B cell (primary cell): ENCODE data around the gene VLDLR. TPM values are rescaled to one million over a fixed set of nuclear protein-coding genes. Genes with fewer than 3 reads are reported as not detected.

ENCODE experiments used
- ATAC-seq: fragments of 200-7000 bp; cut with Tn5 transposase; one replicate; pipeline ENCODE4 v1.10.0; 2021; ENCODE audit warnings: low read depth, mild to moderate bottlenecking, moderate number of reproducible peaks, moderate library complexity
- CTCF ChIA-PET: fragments of 350-600 bp; sonication (Branson Sonifier 250); formaldehyde crosslinking; loops from one replicate; lab custom pipeline; 2021; ENCODE audit warnings: antibody characterized with exemption, inconsistent platforms; lab: Charles Lee
- POLR2A ChIA-PET: fragments of 350-600 bp; sonication (Branson Sonifier 250); formaldehyde crosslinking; loops from one replicate; lab custom pipeline; 2021; ENCODE audit warnings: antibody characterized with exemption; lab: Charles Lee
- DNase-seq: peaks from one replicate; pipeline ENCODE4 v3.0.0; 2013
- H2AFZ ChIP-seq: 2 replicates; pipeline ENCODE4 v1.6.1; 2012; ENCODE audit warnings: mild to moderate bottlenecking, low read depth, low read length; ENCODE audit not compliant: insufficient read depth, poor library complexity, severe bottlenecking
- H3K27ac ChIP-seq, 2 donors: 1 replicate in 1 of 2; 2 replicates in 1 of 2; pipeline ENCODE4 v1.5.1; 2012 to 2013; ENCODE audit warnings: low read length in 2 of 2, mild to moderate bottlenecking in 2 of 2, moderate library complexity in 1 of 2
- H3K27me3 ChIP-seq, 4 experiments: fragments of 200-600 bp in 1 of 4; sonication (generic) in 1 of 4; replicated peaks in 1 of 4; 1 replicate in 2 of 4; 2 replicates in 2 of 4; pipeline versions ENCODE4 v1.6.1 to v1.7.0; 2013 to 2016; ENCODE audit warnings: low read length in 3 of 4, mild to moderate bottlenecking in 2 of 4, mixed read lengths in 1 of 4, moderate library complexity in 1 of 4; ENCODE audit not compliant: insufficient read depth in 4 of 4, control insufficient read depth in 3 of 4; ENCODE audit errors: control extremely low read depth in 1 of 4
- H3K36me3 ChIP-seq, 2 experiments: replicated peaks in 1 of 2; 1 replicate in 1 of 2; 2 replicates in 1 of 2; pipeline versions ENCODE4 v1.6.1 to v1.7.1; 2013; ENCODE audit warnings: low read length in 1 of 2; ENCODE audit not compliant: insufficient read depth in 2 of 2, control insufficient read depth in 1 of 2; ENCODE audit errors: control extremely low read depth in 1 of 2, extremely low read depth in 1 of 2
- H3K4me1 ChIP-seq, 2 donors: fragments of 200-600 bp in 1 of 2; sonication (generic) in 1 of 2; 1 replicate in 1 of 2; 2 replicates in 1 of 2; pipeline versions ENCODE4 v1.5.1 to v1.6.1; 2013 to 2017; ENCODE audit warnings: low read length in 2 of 2; ENCODE audit not compliant: control insufficient read depth in 2 of 2, insufficient read depth in 2 of 2
- H3K4me2 ChIP-seq: replicated peaks from 2 replicates; pipeline ENCODE3; 2012; ENCODE audit warnings: mild to moderate bottlenecking, low read depth, low read length; ENCODE audit not compliant: poor library complexity, severe bottlenecking
- H3K4me3 ChIP-seq, 5 experiments: fragments of 200-600 bp in 1 of 5; sonication (generic) in 1 of 5; 1 replicate in 3 of 5; 2 replicates in 2 of 5; pipeline versions ENCODE4 v1.5.1 to v1.7.0; 2011 to 2016; ENCODE audit warnings: low read length in 4 of 5, mild to moderate bottlenecking in 4 of 5, low read depth in 2 of 5, control low read depth in 1 of 5, moderate library complexity in 1 of 5; ENCODE audit not compliant: insufficient read depth in 1 of 5; ENCODE audit errors: control extremely low read depth in 1 of 5, extremely low read depth in 1 of 5
- H3K79me2 ChIP-seq: fragments of 200-600 bp; sonication (generic); one replicate; pipeline ENCODE4 v1.6.0; 2016; ENCODE audit warnings: low read length; ENCODE audit not compliant: control insufficient read depth, insufficient read depth
- H3K9ac ChIP-seq: fragments of 200-600 bp; sonication (generic); 2 replicates; pipeline ENCODE4 v1.6.1; 2017; ENCODE audit warnings: mild to moderate bottlenecking, low read length, moderate library complexity
- H3K9me3 ChIP-seq, 3 donors: one replicate each; pipeline versions ENCODE4 v1.6.1 to v1.7.1; 2013; ENCODE audit warnings: low read length in 2 of 3; ENCODE audit not compliant: control insufficient read depth in 2 of 3, insufficient read depth in 1 of 3; ENCODE audit errors: control extremely low read depth in 1 of 3
- H4K20me1 ChIP-seq: 2 replicates; pipeline ENCODE4 v1.6.0; 2012; ENCODE audit warnings: mild to moderate bottlenecking, low read length; ENCODE audit not compliant: insufficient read depth, control insufficient read depth, poor library complexity, severe bottlenecking
- H3K27ac Mint-ChIP-seq: one replicate; pipeline ENCODE4 v1.8.0; 2021; ENCODE audit warnings: mixed read lengths
- H3K27me3 Mint-ChIP-seq: one replicate; pipeline ENCODE4 v1.8.0; 2021; ENCODE audit warnings: mixed read lengths
- H3K4me1 Mint-ChIP-seq: one replicate; pipeline ENCODE4 v1.8.0; 2021; ENCODE audit warnings: mixed read lengths
- H3K4me3 Mint-ChIP-seq: one replicate; pipeline ENCODE4 v1.8.0; 2021; ENCODE audit warnings: mixed read lengths
- H3K9me3 Mint-ChIP-seq: one replicate; pipeline ENCODE4 v1.8.0; 2022; ENCODE audit warnings: mixed read lengths; ENCODE audit not compliant: insufficient read depth
- CTCF ChIP-seq: fragments of 200-600 bp; IDR thresholded peaks from one replicate; pipeline ENCODE4 v1.8.0; 2022; ENCODE audit warnings: antibody characterized with exemption, mild to moderate bottlenecking
- EZH2 ChIP-seq: IDR thresholded peaks from 2 replicates; pipeline ENCODE4 v1.6.1; 2012; ENCODE audit warnings: borderline replicate concordance, low read depth, mild to moderate bottlenecking, moderate library complexity, low read length; ENCODE audit not compliant: insufficient read depth, poor library complexity, severe bottlenecking
- WGBS: methylation state at CpG from one replicate; pipeline ENCODE4 v1.1.5; 2013; ENCODE audit warnings: missing lambda C conversion rate; ENCODE audit not compliant: insufficient coverage; 5-methylcytosine and 5-hydroxymethylcytosine counted together
- intact Hi-C: fragments of 100-400 bp; cut with micrococcal nuclease; formaldehyde crosslinking; loops from one replicate; pipeline ENCODE4 v1.10.0; 2022
- polyA plus RNA-seq: library from polyadenylated mRNA; depleted of rRNA; stranded (reverse); fragments of >200 nt; gene quantifications from 2 replicates; pipeline ENCODE4 v1.2.3, GENCODE V29; 2012
- total RNA-seq, 2 donors: library from RNA; stranded (reverse); fragments of 120-200 nt in 1 of 2; gene quantifications; 1 replicate in 1 of 2; 2 replicates in 1 of 2; pipeline versions ENCODE4 v1.2.3 to v1.2.4, GENCODE V29; 2013 to 2022

VLDLR gene
- total and polyA plus RNA-seq, 2 donors (not counting 1 experiment from before 2014, with no cell fraction given): 0.03 TPM; not detected in 1

GRCh38 chr9:2675834-2676233, 54.2 kb downstream of the VLDLR start:
- H3K9me3 Mint-ChIP-seq: no peaks in the 10 kb centered on the region

GRCh38 chr9:2676466-2676865, 54.9 kb downstream of the VLDLR start:
- H3K27ac ChIP-seq: no peak overlapping the region
- DNase-seq (no peak), ATAC-seq (no peak)
- WGBS: no CpG with 5 or more reads among the region's 4 CpGs
- no peaks in the 10 kb centered on the region for H3K36me3 ChIP-seq
- intact Hi-C loops: no loop called here
- Mint-ChIP-seq H3K4me3 (no peak overlapping the region), H3K9me3 (no peaks in the 10 kb centered on the region), H3K4me1 (no peaks in the 10 kb centered on the region), H3K27me3 (no peaks in the 10 kb centered on the region), H3K27ac (no peak overlapping the region)
- H3K79me2 ChIP-seq: no peaks in the 10 kb centered on the region
- H3K9me3 ChIP-seq: no peaks in the 10 kb centered on the region
- POLR2A ChIA-PET: no interaction called here
- no peak overlapping the region for H3K9ac ChIP-seq
- no peak overlapping the region for H3K4me2 ChIP-seq
- CTCF ChIA-PET: no interaction called here
- no peaks in the 10 kb centered on the region for H3K27me3 ChIP-seq
- no peak overlapping the region for H3K4me3 ChIP-seq
- no peaks in the 10 kb centered on the region for H3K4me1 ChIP-seq
- H2AFZ ChIP-seq: no peak overlapping the region
- H4K20me1 ChIP-seq: no peaks in the 10 kb centered on the region
- TF ChIP-seq CTCF (no peak), EZH2 (no peak)

More at GRCh38 chr9:2675834-2676233, 54.2 kb downstream of the VLDLR start:
- Histone ChIP-seq H3K4me1 (no peaks in the 10 kb centered on the region), H2AFZ (no peak overlapping the region), H3K4me3 (no peak overlapping the region), H3K9ac (no peak overlapping the region), H3K79me2 (no peaks in the 10 kb centered on the region), H3K4me2 (no peak overlapping the region), H3K9me3 (no peaks in the 10 kb centered on the region), H4K20me1 (no peaks in the 10 kb centered on the region), H3K27ac (no peak overlapping the region), H3K36me3 (no peaks in the 10 kb centered on the region), H3K27me3 (no peaks in the 10 kb centered on the region)
- WGBS: no CpG with 5 or more reads among the region's 1 CpG
- Mint-ChIP-seq H3K4me1 (no peaks in the 10 kb centered on the region), H3K4me3 (no peak overlapping the region), H3K27ac (no peak overlapping the region), H3K27me3 (no peaks in the 10 kb centered on the region)
- no peak for ATAC-seq
- ChIA-PET CTCF (no interaction called here), POLR2A (no interaction called here)
- DNase-seq: no peak
- intact Hi-C loops: no loop called here
- TF ChIP-seq CTCF (no peak), EZH2 (no peak)
